IMR-90 (cell line): ENCODE data around the gene NUP210.

Source experiments
- CHD1 ChIP-seq: IDR thresholded peaks from 2 replicates; pipeline ENCODE4 v1.6.1; 2012; ENCODE audit warnings: low read depth, low read length, improper control_type of control experiment
- FOS ChIP-seq: fragments of 150-350 bp; IDR thresholded peaks from 2 replicates; pipeline ENCODE4 v1.6.1; 2016; ENCODE audit warnings: low read depth, low read length
- MAFK ChIP-seq: IDR thresholded peaks from 2 replicates; pipeline ENCODE4 v1.6.1; 2012; ENCODE audit warnings: low read depth, low read length, improper control_type of control experiment
- POLR2A ChIP-seq: IDR thresholded peaks from 2 replicates; pipeline ENCODE4 v1.6.1; 2012; ENCODE audit warnings: mild to moderate bottlenecking, low read depth, low read length
- RAD21 ChIP-seq: IDR thresholded peaks from 2 replicates; pipeline ENCODE4 v1.6.1; 2012; ENCODE audit warnings: low read length, improper control_type of control experiment
- RCOR1 ChIP-seq: IDR thresholded peaks from 2 replicates; pipeline ENCODE4 v1.6.1; 2012; ENCODE audit warnings: mild to moderate bottlenecking, low read length, improper control_type of control experiment; ENCODE audit not compliant: insufficient replicate concordance
- TF ChIP-seq, protein P1 (sequence below): conservative IDR thresholded peaks from 2 replicates; pipeline ENCODE4 v1.5.1; 2012; ENCODE audit warnings: mild to moderate bottlenecking, low read depth, low read length, improper control_type of control experiment
- TF ChIP-seq, protein P2 (sequence below): fragments of 150-350 bp; IDR thresholded peaks from 2 replicates; pipeline ENCODE4 v1.6.1; 2017; ENCODE audit warnings: mild to moderate bottlenecking, antibody characterized with exemption, low read length, low read depth

DNA sequence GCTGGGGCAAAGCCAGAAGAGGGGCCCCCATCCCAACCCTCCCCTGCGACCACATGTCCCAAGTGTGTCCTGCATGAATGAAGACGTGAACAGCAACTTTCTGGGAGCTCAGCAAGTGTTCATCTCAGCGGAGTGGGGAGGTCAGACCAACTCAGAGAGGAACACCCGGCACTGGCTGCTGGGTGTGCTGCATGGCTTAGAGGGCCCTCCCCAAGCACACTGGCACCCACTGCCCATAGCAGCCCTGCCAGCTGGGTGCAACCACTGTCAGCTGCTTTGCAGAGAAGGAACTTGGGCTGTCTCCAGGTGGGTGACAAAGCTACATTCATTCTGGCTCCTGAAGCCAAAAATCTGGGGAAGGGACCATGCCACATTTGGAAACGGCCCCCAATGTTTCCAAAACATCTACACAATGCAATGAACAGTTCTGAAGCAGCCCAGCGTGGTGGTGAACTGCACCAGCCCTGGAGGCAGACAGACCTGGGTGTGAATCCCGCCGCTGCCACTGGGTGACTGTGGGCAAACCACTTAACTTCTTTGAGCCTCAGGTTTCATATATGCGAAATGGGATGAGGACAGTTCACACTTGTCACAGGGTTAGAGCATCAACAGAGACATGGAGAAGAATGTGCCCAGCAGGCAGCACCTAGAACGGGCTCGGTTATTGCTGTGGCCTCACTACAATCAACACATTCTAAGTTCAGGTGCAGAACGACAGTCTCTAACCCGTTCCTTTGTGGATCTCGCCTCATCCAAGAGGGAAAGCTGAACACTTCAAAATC is 145.4 kb downstream of the NUP210 start:
- TF ChIP-seq, protein P1, sequence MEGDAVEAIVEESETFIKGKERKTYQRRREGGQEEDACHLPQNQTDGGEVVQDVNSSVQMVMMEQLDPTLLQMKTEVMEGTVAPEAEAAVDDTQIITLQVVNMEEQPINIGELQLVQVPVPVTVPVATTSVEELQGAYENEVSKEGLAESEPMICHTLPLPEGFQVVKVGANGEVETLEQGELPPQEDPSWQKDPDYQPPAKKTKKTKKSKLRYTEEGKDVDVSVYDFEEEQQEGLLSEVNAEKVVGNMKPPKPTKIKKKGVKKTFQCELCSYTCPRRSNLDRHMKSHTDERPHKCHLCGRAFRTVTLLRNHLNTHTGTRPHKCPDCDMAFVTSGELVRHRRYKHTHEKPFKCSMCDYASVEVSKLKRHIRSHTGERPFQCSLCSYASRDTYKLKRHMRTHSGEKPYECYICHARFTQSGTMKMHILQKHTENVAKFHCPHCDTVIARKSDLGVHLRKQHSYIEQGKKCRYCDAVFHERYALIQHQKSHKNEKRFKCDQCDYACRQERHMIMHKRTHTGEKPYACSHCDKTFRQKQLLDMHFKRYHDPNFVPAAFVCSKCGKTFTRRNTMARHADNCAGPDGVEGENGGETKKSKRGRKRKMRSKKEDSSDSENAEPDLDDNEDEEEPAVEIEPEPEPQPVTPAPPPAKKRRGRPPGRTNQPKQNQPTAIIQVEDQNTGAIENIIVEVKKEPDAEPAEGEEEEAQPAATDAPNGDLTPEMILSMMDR: no peak
- TF ChIP-seq FOS (no peak), POLR2A (no peak), MAFK (no peak), CHD1 (no peak), RAD21 (no peak), RCOR1 (no peak)
- TF ChIP-seq, protein P2, sequence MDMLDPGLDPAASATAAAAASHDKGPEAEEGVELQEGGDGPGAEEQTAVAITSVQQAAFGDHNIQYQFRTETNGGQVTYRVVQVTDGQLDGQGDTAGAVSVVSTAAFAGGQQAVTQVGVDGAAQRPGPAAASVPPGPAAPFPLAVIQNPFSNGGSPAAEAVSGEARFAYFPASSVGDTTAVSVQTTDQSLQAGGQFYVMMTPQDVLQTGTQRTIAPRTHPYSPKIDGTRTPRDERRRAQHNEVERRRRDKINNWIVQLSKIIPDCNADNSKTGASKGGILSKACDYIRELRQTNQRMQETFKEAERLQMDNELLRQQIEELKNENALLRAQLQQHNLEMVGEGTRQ: no peak
